COR-L47 (cell line): ENCODE data around the gene BSCL2.
"Not testable (repeated sequence)": the region's sequence is repeated elsewhere in the genome, so short reads cannot be mapped to it uniquely, and the experiment has no call there.

Source experiments
- DNase-seq: peaks from one replicate; lab custom pipeline; 2025; lab: John Stamatoyannopoulos, UW

The BSCL2 gene

DNA sequence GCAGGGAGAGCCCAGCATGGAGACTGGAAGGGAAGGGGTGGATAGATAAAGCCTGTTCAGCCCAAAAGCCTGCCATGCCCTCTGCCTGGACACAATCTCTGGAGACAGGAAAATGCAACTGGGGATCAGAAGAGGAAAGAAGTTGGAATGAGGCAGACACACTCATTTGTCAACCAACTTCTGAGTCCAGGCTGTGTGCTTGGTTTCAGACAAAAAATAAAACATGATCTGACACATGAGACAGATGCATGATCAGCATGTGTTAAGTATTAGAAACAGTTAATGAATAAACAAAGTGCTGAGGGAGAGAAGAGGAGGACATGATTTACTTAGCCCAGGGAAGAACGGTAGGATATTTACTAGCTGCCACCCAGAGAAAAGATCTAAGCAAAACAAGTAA lies 18.7 kb downstream of the BSCL2 start:
- no peak for DNase-seq

DNA sequence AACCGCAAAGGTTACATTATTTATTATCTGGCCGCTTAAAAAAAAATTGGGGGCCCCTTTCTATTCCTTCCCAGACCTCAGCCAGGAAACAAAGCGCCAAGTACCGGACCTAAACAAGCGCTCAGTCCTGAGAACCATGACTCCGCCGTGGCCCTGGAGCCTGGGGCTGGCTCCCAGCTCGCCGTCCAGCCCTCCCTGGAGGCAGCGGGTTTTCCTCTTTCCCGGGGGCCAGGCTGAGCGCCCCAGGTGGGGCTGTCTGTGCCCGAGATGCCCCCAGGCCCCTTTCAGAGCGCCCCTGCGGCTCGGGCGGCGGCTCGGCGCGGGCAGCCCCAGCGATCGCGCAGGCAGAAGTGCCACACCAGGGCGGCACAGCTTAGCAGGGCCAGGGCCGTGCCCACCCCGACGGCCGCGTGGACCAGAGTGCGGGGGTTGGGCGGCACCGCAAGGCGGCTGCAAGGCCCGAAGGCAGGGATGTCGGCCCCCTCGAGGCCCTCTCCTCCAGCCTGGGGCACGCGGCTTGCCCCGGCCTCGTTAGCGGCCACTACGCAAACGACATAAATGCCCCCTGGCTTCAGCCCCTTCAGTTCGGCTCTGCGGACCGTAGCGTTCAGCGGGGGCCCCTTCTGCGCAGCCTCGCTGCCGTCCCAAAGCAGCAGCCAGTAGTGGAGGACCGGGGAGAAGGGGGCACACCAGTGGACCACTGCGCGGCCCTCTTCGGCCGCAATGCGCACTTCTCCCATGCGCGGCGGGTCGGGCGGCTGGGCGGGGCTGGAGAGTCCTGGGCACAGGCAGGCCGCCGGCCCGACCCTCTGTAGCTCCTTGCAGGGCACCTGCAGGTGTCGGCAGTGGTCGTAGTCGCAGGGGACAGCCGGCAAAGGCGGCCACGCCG lies 19.5 kb downstream of the BSCL2 start:
- DNase-seq = no peak

GRCh38 chr11:62682518-62682917 lies 24.7 kb downstream of the BSCL2 start:
- DNase-seq = no peak

- peak; percentile 51 for DNase-seq
These were observed 26.4 kb downstream of the BSCL2 start for GRCh38 chr11:62680825-62681240.

DNA sequence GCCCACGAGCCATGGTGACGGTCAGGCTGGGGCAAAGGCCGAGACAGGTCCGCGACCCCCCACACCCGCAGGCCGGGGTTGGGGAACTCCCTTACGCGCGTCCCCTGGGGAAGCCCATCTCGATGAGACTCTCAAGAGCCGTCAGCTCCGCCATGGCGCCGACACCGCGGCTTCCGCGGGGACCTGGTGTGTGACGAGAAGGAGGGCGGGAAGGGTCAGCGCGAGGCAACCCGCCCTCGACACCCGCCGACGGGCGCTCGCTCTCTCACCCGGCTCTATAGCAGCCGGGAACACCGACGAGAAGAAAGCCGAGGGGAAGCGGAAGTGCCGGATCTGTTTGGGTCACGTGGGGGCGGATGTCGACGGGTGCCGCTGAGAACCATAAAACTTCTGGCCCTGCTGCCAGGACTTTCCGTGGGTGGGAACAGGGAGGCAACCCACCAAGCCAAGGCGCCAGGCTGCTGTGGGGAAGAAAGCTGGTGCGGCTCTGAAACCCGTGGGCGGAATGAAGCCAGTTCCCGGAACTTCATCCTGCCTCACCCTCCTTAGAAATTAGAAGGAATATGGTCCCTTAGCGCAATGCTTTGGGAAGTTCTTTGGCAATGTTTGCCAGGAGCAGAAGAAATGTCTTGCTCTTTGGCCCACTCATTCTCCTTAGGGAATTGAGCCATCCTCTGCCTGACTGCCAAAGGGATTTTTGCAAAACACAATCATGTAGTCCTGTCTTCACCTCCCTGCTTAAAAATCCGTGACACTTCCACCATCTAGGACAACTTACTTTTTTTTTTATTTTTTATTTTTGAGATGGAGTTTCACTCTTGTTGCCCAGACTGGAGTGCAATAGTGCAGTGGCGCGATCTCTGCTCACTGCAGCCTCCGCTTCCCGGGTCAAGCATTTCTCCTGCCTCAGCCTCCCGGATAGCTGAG lies 28.2 kb downstream of the BSCL2 start, which contains the start of gene UBXN1:
Gene UBXN1 (minus strand): TSS at position 304 of the 927 bp plus-strand sequence. CDS start 150 bp downstream, at position 154.
- peak; percentile 79 for DNase-seq

DNA sequence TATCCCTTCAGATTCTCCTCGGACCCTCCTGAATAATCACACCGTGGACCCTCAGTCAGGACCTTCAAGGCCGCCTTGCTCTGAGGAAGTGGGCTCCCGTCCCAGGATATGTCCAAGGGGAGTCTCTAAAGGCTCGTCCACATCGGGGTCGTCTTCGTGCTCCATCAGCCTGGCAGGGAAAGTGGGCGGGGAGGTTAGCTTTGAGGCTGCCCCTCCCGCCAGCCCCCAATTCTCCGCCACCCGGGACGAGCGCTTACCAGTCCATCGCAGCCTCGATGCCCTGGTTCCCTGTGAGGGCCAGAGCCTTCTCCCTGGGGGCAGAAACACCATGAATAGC lies 28.8 kb downstream of the BSCL2 start:
- DNase-seq = no peak

DNA sequence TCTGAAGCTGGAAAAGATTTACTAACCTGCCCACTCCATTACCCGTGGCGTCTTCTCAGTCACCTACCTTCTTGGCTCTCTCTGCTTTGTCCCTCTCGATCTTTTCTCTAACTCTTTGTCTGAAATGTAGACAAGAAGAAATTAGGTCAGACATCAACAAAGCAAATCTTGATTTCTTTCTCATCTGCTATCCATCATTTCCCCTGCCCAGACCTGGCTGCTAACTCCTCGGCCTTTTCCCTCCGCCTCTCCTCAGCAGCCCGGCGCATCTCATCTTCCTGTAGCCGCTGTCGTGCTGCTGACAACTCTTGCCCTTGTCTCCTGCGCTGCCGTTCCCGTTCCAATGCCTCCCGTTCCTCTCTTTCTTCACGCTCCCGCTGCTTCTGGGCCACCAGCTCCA lies 29.5 kb downstream of the BSCL2 start:
- no peak for DNase-seq

GRCh38 chr11:62677156-62677555 lies 30.1 kb downstream of the BSCL2 start:
- no peak for DNase-seq

DNA sequence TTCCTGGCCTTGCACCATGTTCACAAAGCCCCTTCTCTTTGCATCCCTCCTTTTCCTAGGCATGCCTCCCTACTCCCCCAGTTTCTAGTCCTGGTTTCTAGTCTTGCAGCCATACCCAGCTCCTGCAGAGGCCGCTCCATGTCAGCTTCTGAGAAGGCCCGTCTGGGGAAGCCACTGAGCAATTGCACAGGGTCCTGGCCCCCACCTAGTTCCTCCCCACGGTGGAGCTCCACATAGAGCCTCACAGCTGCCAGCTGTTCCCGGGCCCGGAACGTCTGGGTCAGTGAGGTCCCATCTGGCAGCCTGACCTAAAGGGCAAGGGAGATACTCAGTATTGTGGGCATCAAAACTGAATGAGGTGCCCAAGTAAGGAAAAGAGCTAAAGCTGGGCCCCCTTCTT lies 30.5 kb downstream of the BSCL2 start:
- DNase-seq = no peak

DNA sequence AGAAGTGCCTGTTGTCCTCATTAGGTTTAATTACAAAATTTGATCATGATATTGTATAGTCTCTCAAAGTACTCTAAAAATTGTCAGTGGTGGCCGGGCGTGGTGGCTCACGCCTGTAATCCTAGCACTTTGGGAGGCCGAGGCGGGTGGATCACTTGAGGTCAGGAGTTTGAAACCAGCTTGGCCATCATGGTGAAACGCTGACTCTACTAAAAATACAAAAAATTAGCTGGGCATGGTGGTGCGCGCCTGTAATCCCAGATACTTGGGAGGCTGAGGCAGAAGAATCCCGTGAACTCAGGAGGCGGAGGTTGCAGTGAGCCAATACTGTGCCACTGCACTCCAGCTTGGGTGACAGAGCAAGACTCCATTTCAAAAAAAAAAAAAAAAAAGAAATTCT lies 31.8 kb downstream of the BSCL2 start:
- not testable (repeated sequence) for DNase-seq

DNA sequence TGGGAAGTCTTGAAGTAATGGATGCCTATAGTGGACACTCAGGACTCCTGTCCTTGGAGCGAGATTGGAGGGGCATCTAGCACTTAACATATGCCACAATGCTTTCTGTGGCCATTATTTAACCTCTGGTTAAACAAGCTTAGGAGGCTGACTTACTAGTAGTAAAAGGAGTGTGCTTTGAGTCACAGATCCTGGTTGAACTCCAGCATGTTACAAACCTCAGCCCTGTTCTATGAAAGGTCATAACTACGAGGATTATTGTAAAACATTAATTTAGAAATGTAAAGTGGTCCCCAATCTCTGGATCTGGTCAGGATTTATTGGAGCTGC lies 34.1 kb downstream of the BSCL2 start:
- DNase-seq = no peak

GRCh38 chr11:62671608-62672389 lies 35.4 kb downstream of the BSCL2 start, which contains the start of the genes LBHD1 and UQCC3:
Gene LBHD1, minus strand, starts transcription at chr11:62672267. Its CDS starts 2,236 bp downstream, at chr11:62670031.
Gene UQCC3, plus strand, starts transcription at chr11:62671673. Its CDS starts 73 bp downstream, at chr11:62671746.
- peak; percentile 87 for DNase-seq

- DNase-seq = no peak
These were observed 36.0 kb downstream of the BSCL2 start for GRCh38 chr11:62671236-62671607.

- DNase-seq = no peak
These were observed 37.6 kb downstream of the BSCL2 start for GRCh38 chr11:62669420-62670161.

GRCh38 chr11:62667460-62667859 lies 39.8 kb downstream of the BSCL2 start:
- no peak for DNase-seq

DNA sequence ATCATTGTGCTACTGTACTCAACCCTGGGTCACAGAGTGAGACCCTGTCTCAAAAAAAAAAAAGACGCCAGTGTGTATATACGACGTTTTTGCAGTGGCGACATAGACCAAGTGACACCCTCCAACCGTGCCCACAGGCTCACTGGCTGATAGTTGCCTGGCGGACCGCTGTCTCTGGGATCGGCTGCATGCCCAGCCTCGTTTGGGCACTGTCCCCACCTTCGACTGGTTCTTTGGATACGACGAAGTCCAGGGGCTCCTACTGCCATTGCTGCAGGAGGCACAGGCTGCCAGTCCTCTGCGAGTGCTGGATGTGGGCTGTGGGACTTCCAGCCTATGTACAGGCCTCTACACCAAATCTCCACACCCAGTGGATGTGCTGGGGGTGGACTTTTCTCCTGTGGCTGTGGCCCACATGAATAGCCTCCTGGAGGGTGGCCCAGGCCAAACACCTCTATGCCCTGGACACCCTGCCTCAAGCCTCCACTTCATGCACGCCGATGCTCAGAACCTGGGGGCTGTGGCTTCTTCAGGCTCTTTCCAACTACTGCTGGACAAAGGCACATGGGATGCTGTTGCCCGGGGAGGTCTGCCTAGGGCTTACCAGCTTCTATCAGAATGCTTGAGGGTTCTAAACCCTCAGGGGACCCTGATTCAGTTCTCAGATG lies 40.8 kb downstream of the BSCL2 start:
- DNase-seq = no peak

DNA sequence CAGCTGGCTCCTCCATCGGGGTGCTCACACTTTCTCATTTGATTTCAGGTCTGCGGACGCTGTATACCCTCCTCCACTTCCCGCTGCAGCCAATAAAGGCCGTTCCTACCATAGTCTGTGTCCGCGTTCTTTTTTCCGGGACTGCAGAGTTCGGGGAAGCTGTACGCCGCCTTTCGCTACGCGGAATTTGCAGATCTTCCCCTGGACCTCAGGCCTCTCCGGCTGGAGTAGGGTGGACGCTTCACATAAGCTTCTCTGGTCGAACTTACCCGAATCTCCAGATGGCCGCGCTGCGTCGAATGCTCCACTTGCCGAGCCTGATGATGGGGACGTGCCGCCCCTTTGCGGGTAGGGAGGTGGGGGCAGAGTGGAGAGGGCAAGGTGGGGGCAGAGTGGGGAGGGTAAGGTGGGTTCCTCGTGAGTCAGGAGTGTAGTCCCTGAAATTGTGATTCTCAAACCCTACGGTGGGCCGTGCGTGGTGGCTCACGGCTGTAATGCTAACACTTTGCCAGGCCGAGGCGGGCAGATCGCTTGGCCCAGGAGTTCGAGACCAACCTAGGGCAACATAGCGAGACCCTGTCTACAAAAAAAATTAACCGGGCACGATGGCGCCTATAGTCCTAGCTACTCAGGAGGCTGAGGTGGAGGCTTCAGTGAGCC lies 41.5 kb downstream of the BSCL2 start:
- DNase-seq = peak; percentile 25

GRCh38 chr11:62665075-62665598 lies 42.1 kb downstream of the BSCL2 start, which contains the start of the genes C11orf98 and CSKMT:
Gene C11orf98, minus strand, starts transcription at chr11:62665210. Its CDS starts 41 bp downstream, at chr11:62665169.
Gene CSKMT, plus strand, starts transcription at chr11:62665312. Its CDS starts 568 bp downstream, at chr11:62665880.
- peak; percentile 91 for DNase-seq

- DNase-seq = peak; percentile 57
These were observed 42.7 kb downstream of the BSCL2 start for GRCh38 chr11:62664405-62665074.
